OCI-LY1 (cell line): ENCODE data around the gene RNF212.

Experiments
- CTCF ChIP-seq: fragments of 200-600 bp; sonication (generic), shearing (Covaris generic); IDR thresholded peaks from 2 replicates; pipeline ENCODE4 v1.5.1; 2017; ENCODE audit warnings: mild to moderate bottlenecking, antibody characterized with exemption, low read length, moderate library complexity, mixed read lengths
- EZH2 ChIP-seq: fragments of 200-600 bp; sonication (generic), shearing (Covaris generic); IDR thresholded peaks from 2 replicates; pipeline ENCODE4 v1.8.0; 2017; ENCODE audit warnings: borderline replicate concordance, mixed run types, mild to moderate bottlenecking, antibody characterized with exemption, low read length, moderate library complexity, mixed read lengths

DNA sequence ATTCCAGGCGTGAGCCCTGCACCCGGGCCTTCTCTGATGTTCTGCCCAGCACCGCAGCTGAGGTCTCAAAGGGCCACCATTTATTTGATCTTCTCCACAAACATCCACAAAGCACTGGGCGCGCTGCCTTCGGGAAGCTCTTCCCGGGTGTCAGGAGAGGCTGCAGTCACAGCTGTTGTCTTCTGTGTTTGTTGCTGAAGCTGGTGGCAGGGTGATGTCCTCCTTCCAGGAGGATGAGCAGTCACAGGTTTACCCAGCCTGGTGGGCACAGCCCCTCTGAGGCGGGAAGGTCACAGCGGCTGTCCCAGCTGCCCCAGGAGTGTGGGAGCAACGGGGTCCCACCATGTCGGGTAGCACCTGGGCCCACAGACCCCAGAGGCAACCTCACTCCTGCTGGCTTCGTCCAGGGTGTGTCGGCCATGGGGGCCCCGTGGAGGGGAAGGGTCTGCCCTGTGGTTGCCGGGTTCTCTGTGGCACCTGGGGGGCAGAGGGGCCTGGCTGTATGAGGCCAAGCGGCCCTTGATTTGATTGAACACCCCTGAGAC lies 74.3 kb downstream of the RNF212 start:
- TF ChIP-seq CTCF (no peak), EZH2 (no peak)
